Panc1 (cell line): Measurements from ENCODE around the gene B9D1. TPM values are rescaled to one million over a fixed set of nuclear protein-coding genes. Genes with fewer than 3 reads are reported as not detected.

ENCODE experiments used
- ATAC-seq: fragments of 200-7000 bp; cut with Tn5 transposase; 2 replicates; pipeline ENCODE4 v1.9.1; 2020; ENCODE audit warnings: mild to moderate bottlenecking, moderate library complexity
- BruUV-seq: library from RNA; stranded (reverse); fragments of 400-500 nt; replicated peaks from 2 replicates; lab custom pipeline; 2021; lab: Mats Ljungman, UMichigan
- CTCF ChIA-PET: fragments of 300-600 bp; sonication (Branson Sonifier 250); formaldehyde crosslinking; loops from one replicate; lab custom pipeline; 2022; ENCODE audit warnings: antibody characterized with exemption; lab: Charles Lee
- POLR2A ChIA-PET: fragments of 300-600 bp; sonication (Branson Sonifier 250); formaldehyde crosslinking; loops from one replicate; lab custom pipeline; 2022; ENCODE audit warnings: antibody characterized with exemption; lab: Charles Lee
- DNase-seq: peaks from one replicate; pipeline ENCODE4 v3.0.0-alpha.2; 2010; ENCODE audit warnings: low read depth, low spot score
- H3K27ac ChIP-seq: 2 replicates; pipeline ENCODE4 v1.5.1; 2011; ENCODE audit warnings: mild to moderate bottlenecking, low read length, inconsistent platforms
- H3K27me3 ChIP-seq: fragments of 200-500 bp; sonication (Bioruptor generic); 2 replicates; pipeline ENCODE4 v1.6.0; 2014; ENCODE audit warnings: low read length, inconsistent platforms; ENCODE audit not compliant: control insufficient read depth, insufficient read depth
- H3K36me3 ChIP-seq: fragments of 200-500 bp; sonication (Bioruptor generic); 2 replicates; pipeline ENCODE4 v1.5.1; 2014; ENCODE audit warnings: inconsistent platforms, mild to moderate bottlenecking, low read length, moderate library complexity; ENCODE audit not compliant: control insufficient read depth, insufficient read depth
- H3K4me1 ChIP-seq: 2 replicates; pipeline ENCODE4 v1.5.1; 2011; ENCODE audit warnings: inconsistent platforms, mild to moderate bottlenecking, low read length, moderate library complexity; ENCODE audit not compliant: control insufficient read depth, insufficient read depth
- H3K4me3 ChIP-seq, 2 experiments: 2 replicates each; pipeline ENCODE4 v1.5.1; 2011 to 2012; ENCODE audit warnings: low read depth in 2 of 2, low read length in 2 of 2, mild to moderate bottlenecking in 2 of 2, inconsistent platforms in 1 of 2, moderate library complexity in 1 of 2
- H3K9me3 ChIP-seq: fragments of 200-500 bp; sonication (Bioruptor generic); 2 replicates; pipeline ENCODE4 v1.5.1; 2014; ENCODE audit warnings: low read depth, mild to moderate bottlenecking, inconsistent platforms, low read length, moderate library complexity; ENCODE audit not compliant: control insufficient read depth, insufficient read depth
- POLR2AphosphoS5 ChIP-seq: IDR thresholded peaks from 2 replicates; pipeline ENCODE4 v1.6.1; 2012; ENCODE audit warnings: mild to moderate bottlenecking, low read depth, low read length, moderate library complexity
- SIN3A ChIP-seq: IDR thresholded peaks from 2 replicates; pipeline ENCODE4 v1.6.1; 2012; ENCODE audit warnings: low read depth, mild to moderate bottlenecking, low read length, moderate library complexity, borderline replicate concordance; ENCODE audit not compliant: insufficient read depth
- TCF7L2 ChIP-seq: IDR thresholded peaks from 2 replicates; pipeline ENCODE4 v1.6.1; 2011; ENCODE audit warnings: mild to moderate bottlenecking, low read depth, low read length, inconsistent platforms
- in situ Hi-C: cut with HindIII; loops from 2 replicates; pipeline ENCODE4 v1.10.0; 2016; ENCODE audit warnings: low sequenced_read_pairs, low pct_unique_long_range_greater_than_20kb
- intact Hi-C: fragments of 100-400 bp; cut with micrococcal nuclease; formaldehyde crosslinking; loops from one replicate; pipeline ENCODE4 v1.10.0; 2022; ENCODE audit not compliant: unreplicated experiment
- total RNA-seq: library from RNA; stranded (reverse); gene quantifications from one replicate; pipeline ENCODE4 v1.2.1, GENCODE V29; 2021; ENCODE audit not compliant: unreplicated experiment
- TF ChIP-seq, protein P1 (sequence below), 2 experiments: IDR thresholded peaks; 2 replicates each; pipeline ENCODE4 v1.6.1; 2011 to 2012; ENCODE audit warnings: low read depth in 2 of 2, control low read depth in 1 of 2, low read length in 1 of 2, mild to moderate bottlenecking in 1 of 2, moderate library complexity in 1 of 2; ENCODE audit not compliant: insufficient read depth in 1 of 2
- TF ChIP-seq, protein P2 (sequence below): fragments of 450-650 bp; IDR thresholded peaks from 2 replicates; pipeline ENCODE4 v1.5.1; 2017; ENCODE audit warnings: mild to moderate bottlenecking

B9D1 gene
- total RNA-seq, 1 experiment from 2014 or later = 19.1 TPM

DNA sequence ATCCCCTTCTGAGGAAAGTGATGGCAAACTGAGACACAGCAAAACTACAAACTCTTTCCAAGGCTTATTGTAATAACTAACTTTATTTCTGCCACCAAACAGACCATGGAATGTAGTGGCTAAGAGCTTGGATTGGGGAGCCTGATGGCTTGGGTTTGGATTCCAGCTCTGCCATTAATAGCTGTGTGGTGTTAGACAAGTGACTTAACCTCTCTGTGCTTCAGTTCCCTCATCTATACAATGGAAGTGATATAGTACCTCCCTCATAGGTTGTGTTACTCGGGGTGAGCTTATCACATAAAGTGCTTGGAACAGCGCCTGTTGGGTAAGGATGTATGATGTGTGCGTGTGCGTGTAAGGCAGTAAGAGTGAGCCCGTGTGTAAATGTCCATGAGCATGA is 42.6 kb upstream of the B9D1 start:
- no peak overlapping the region for H3K27ac ChIP-seq
- BruUV-seq = no TSS peak
- POLR2A ChIA-PET = interaction anchor here (0.5 kb wide), 1 partner anchor 61 kb away, joined by 3 read pairs; no protein-coding TSS in a partner anchor

DNA sequence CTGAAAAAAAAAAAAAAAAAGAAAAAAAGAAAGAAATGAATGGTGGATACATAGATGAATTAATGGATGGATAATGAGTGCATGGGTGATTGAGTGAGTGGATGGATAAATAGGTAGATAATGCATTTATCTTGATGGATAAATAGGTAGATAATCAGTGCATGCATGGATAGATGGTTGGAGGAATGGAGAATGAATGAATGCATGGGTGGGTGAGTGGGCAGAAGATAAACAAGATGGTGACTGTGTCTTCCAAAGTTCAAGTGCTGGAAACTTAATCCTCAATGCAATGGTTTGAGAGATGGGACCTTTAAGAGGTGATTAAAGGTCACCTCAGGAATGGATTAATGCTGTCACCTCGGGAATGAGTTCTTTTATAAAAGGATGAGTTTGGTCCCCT is 41.7 kb upstream of the B9D1 start:
- H3K27me3 ChIP-seq = no peaks in the 10 kb centered on the region
- H3K9me3 ChIP-seq = no peaks in the 10 kb centered on the region
- no TSS peak for BruUV-seq
- POLR2A ChIA-PET = no interaction called here
- H3K4me3 ChIP-seq = no peak overlapping the region
- CTCF ChIA-PET = no interaction called here
- no peak for TF ChIP-seq POLR2AphosphoS5
- TF ChIP-seq, protein P1, sequence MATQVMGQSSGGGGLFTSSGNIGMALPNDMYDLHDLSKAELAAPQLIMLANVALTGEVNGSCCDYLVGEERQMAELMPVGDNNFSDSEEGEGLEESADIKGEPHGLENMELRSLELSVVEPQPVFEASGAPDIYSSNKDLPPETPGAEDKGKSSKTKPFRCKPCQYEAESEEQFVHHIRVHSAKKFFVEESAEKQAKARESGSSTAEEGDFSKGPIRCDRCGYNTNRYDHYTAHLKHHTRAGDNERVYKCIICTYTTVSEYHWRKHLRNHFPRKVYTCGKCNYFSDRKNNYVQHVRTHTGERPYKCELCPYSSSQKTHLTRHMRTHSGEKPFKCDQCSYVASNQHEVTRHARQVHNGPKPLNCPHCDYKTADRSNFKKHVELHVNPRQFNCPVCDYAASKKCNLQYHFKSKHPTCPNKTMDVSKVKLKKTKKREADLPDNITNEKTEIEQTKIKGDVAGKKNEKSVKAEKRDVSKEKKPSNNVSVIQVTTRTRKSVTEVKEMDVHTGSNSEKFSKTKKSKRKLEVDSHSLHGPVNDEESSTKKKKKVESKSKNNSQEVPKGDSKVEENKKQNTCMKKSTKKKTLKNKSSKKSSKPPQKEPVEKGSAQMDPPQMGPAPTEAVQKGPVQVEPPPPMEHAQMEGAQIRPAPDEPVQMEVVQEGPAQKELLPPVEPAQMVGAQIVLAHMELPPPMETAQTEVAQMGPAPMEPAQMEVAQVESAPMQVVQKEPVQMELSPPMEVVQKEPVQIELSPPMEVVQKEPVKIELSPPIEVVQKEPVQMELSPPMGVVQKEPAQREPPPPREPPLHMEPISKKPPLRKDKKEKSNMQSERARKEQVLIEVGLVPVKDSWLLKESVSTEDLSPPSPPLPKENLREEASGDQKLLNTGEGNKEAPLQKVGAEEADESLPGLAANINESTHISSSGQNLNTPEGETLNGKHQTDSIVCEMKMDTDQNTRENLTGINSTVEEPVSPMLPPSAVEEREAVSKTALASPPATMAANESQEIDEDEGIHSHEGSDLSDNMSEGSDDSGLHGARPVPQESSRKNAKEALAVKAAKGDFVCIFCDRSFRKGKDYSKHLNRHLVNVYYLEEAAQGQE (IDR thresholded peaks at IDR 0.05; ENCODE audit: insufficient read depth in 1 of 2, low read depth in 2 of 2, low read length in 1 of 2) = no peak
- TF ChIP-seq SIN3A = no peak
- TF ChIP-seq, protein P2, sequence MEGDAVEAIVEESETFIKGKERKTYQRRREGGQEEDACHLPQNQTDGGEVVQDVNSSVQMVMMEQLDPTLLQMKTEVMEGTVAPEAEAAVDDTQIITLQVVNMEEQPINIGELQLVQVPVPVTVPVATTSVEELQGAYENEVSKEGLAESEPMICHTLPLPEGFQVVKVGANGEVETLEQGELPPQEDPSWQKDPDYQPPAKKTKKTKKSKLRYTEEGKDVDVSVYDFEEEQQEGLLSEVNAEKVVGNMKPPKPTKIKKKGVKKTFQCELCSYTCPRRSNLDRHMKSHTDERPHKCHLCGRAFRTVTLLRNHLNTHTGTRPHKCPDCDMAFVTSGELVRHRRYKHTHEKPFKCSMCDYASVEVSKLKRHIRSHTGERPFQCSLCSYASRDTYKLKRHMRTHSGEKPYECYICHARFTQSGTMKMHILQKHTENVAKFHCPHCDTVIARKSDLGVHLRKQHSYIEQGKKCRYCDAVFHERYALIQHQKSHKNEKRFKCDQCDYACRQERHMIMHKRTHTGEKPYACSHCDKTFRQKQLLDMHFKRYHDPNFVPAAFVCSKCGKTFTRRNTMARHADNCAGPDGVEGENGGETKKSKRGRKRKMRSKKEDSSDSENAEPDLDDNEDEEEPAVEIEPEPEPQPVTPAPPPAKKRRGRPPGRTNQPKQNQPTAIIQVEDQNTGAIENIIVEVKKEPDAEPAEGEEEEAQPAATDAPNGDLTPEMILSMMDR = no peak
- no peak for TF ChIP-seq TCF7L2
- no peak for DNase-seq
- intact Hi-C loops (no loop called here), in situ Hi-C loops (no loop called here)
- no peaks in the 10 kb centered on the region for H3K4me1 ChIP-seq
- H3K27ac ChIP-seq = no peak overlapping the region
- H3K36me3 ChIP-seq = no peaks in the 10 kb centered on the region
- no peak for ATAC-seq

More for the DNA sequence above, 42.6 kb upstream of the B9D1 start:
- DNase-seq = no peak
- Histone ChIP-seq H3K4me1 (no peaks in the 10 kb centered on the region), H3K9me3 (no peaks in the 10 kb centered on the region), H3K4me3 (no peak overlapping the region), H3K36me3 (no peaks in the 10 kb centered on the region), H3K27me3 (no peaks in the 10 kb centered on the region)
- in situ Hi-C loops = no loop called here
- CTCF ChIA-PET = no interaction called here
- intact Hi-C loops = no loop called here
- no peak for TF ChIP-seq SIN3A
- no peak for ATAC-seq

DNA sequence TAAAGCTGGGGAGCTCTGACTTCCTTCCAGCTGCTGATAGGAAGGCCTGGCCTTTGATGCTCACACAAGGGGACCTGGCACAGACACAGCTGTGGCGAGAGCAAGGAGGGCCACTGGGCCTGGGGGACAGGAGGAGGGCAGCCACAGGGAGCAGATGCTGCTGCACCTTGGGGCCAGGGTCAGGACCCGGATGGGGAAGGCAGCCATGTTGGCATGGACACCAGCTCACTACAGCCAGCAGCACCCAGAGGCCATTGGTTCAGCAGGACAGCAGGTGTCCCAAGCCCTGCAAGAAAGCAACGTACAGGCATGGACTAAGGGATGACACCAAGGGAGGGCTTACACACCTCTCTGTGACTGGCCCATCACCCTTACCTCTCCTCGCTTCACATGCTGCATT is 40.5 kb upstream of the B9D1 start:
- no peak for DNase-seq
- no peaks in the 10 kb centered on the region for H3K36me3 ChIP-seq
- no peak for ATAC-seq
- in situ Hi-C loops = no loop called here
- H3K4me1 ChIP-seq = no peaks in the 10 kb centered on the region
- TF ChIP-seq, protein P2 = no peak
- TF ChIP-seq POLR2AphosphoS5 (no peak), TCF7L2 (no peak), SIN3A (no peak)
- TF ChIP-seq, protein P1 (IDR thresholded peaks at IDR 0.05; ENCODE audit: insufficient read depth in 1 of 2, low read depth in 2 of 2, low read length in 1 of 2) = no peak
- no peak overlapping the region for H3K4me3 ChIP-seq
- POLR2A ChIA-PET = no interaction called here
- no peak overlapping the region for H3K27ac ChIP-seq
- CTCF ChIA-PET = no interaction called here
- intact Hi-C loops = no loop called here
- no peaks in the 10 kb centered on the region for H3K27me3 ChIP-seq
- no TSS peak for BruUV-seq
- no peaks in the 10 kb centered on the region for H3K9me3 ChIP-seq
